Activated CD8-positive, alpha-beta T cell treated with anti-CD3 and anti-CD28 coated beads for 36 hours (primary cell): ENCODE results near the gene MBD6. TPM values are rescaled to one million over a fixed set of nuclear protein-coding genes. Genes with fewer than 3 reads are reported as not detected.
A peak's percentile ranks its signal among the peaks of the same experiment; 100 is the strongest.

Source experiments
- ATAC-seq: fragments of 200-7000 bp; cut with Tn5 transposase; one replicate; pipeline ENCODE4 v1.10.0; 2021; ENCODE audit warnings: mild to moderate bottlenecking, moderate library complexity
- CTCF ChIA-PET: fragments of 350-600 bp; sonication (Branson Sonifier 250); formaldehyde crosslinking; loops from one replicate; lab custom pipeline; 2021; ENCODE audit warnings: antibody characterized with exemption; lab: Charles Lee
- POLR2A ChIA-PET: fragments of 350-600 bp; sonication (Branson Sonifier 250); formaldehyde crosslinking; loops from one replicate; lab custom pipeline; 2021; ENCODE audit warnings: antibody characterized with exemption; lab: Charles Lee
- DNase-seq: peaks from one replicate; pipeline ENCODE4 v3.0.0-alpha.2; 2020
- H3K27ac Mint-ChIP-seq: one replicate; pipeline ENCODE4 v1.8.0; 2021; ENCODE audit warnings: mild to moderate bottlenecking, mixed read lengths
- H3K27me3 Mint-ChIP-seq: one replicate; pipeline ENCODE4 v1.8.0; 2021; ENCODE audit warnings: mixed read lengths
- H3K36me3 Mint-ChIP-seq: one replicate; pipeline ENCODE4 v1.8.0; 2021; ENCODE audit warnings: low read depth, mixed read lengths
- H3K4me1 Mint-ChIP-seq: one replicate; pipeline ENCODE4 v1.8.0; 2021; ENCODE audit warnings: low read depth, mixed read lengths
- H3K4me3 Mint-ChIP-seq: one replicate; pipeline ENCODE4 v1.8.0; 2021; ENCODE audit warnings: mild to moderate bottlenecking, moderate library complexity, mixed read lengths
- H3K9me3 Mint-ChIP-seq: one replicate; pipeline ENCODE4 v1.8.0; 2021; ENCODE audit warnings: mixed read lengths
- CTCF ChIP-seq: fragments of 200-600 bp; IDR thresholded peaks from one replicate; pipeline ENCODE4 v1.8.0; 2022; ENCODE audit warnings: antibody characterized with exemption, mild to moderate bottlenecking
- intact Hi-C: fragments of 100-400 bp; cut with micrococcal nuclease; formaldehyde crosslinking; loops from one replicate; pipeline ENCODE4 v1.10.0; 2022
- total RNA-seq, 2 experiments: library from RNA; stranded (reverse); gene quantifications; one replicate each; pipeline ENCODE4 v1.2.3, GENCODE V29; 2021

MBD6 gene
- total RNA-seq, 2 experiments from 2014 or later = 46.5 to 47.3 TPM

DNA sequence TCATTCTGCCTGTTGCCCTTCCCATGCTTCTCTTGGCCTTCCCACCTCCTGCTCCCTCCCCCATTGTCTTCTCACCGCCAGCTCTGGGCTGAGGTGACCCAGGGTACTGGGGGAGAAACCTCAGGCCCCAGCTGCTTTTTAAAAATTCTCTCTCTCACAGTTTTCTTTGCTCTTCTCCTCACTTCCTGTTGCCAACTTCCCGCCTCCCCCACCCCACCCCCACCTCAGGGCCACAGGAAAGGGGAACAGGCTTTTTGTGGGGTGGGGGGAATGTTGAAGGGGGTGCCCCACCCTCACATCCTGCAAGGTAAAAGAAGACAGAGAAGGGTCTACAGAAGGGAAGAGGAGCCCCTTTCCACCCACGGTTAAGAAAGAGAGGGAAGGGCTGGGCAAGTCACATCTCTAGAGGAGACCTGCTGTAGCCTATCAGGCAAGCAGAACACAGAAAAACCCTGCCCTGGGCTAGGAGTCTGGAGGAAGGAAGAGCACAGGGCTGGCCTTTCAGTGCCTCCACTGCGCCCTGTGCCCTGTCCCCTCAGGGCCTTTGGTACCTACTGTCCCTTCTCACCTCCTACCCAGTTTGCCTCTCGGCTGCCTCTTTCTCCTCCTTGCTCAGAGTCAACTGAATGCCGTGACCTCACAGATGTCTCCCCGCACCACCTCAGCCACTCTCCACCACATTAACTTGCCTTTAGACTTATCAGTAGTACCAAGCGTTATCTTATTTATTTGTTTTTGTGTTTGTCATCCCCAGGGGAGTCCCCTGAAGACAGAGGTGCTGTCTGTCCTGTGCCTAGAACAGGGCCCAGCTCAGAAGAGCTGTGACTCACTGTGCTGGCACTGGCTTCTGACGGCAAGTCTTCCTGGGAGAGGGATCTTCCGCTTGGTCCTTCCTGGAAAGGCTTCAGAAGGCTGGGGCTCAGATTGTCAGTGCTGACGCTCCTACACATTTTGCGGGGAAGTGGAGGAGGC lies 44.6 kb upstream of the MBD6 start:
- H3K4me3 Mint-ChIP-seq = peak overlapping the region; percentile 89

GRCh38 chr12:57479043-57479375 lies 43.6 kb upstream of the MBD6 start:
- Mint-ChIP-seq H3K9me3 (no peaks in the 10 kb centered on the region), H3K4me3 (peak overlapping the region; percentile 89), H3K27me3 (no peaks in the 10 kb centered on the region), H3K4me1 (peaks cover 54% of the 10 kb centered on the region), H3K36me3 (peaks cover 38% of the 10 kb centered on the region), H3K27ac (peak overlapping the region; percentile 99)
- DNase-seq (peak; percentile 41), ATAC-seq (no peak)
- intact Hi-C loops = loop anchor here (5.0 kb wide), 1 partner anchor 43 kb away; the partner anchor contains the start of genes DDIT3 and MBD6
- POLR2A ChIA-PET = interaction anchor here (0.7 to 4.6 kb wide), 7 partner anchors 10 to 40 kb away, joined by 3 to 50 read pairs (median 6); partner anchors contain the start of genes DDIT3, GLI1 and MARS1
- CTCF ChIA-PET = interaction anchor here (0.6 to 9.9 kb wide), 2 partner anchors 18 to 27 kb away, joined by 3 to 152 read pairs; partner anchors contain the start of gene GLI1
- TF ChIP-seq CTCF = no peak

More for the DNA sequence above, 44.6 kb upstream of the MBD6 start:
- no peak for TF ChIP-seq CTCF
- POLR2A ChIA-PET = interaction anchor here (0.8 to 4.6 kb wide), 11 partner anchors 9 to 41 kb away, joined by 3 to 50 read pairs (median 6); partner anchors contain the start of genes DDIT3 and GLI1
- H3K4me1 Mint-ChIP-seq = peaks cover 54% of the 10 kb centered on the region
- H3K36me3 Mint-ChIP-seq = peaks cover 44% of the 10 kb centered on the region
- intact Hi-C loops = loop anchor here (5.0 kb wide), 1 partner anchor 44 kb away; the partner anchor contains the start of genes DDIT3 and MBD6
- H3K9me3 Mint-ChIP-seq = no peaks in the 10 kb centered on the region
- peak overlapping the region; percentile 99 for H3K27ac Mint-ChIP-seq
- H3K27me3 Mint-ChIP-seq = no peaks in the 10 kb centered on the region
- CTCF ChIA-PET = interaction anchor here (0.6 to 9.9 kb wide), 9 partner anchors 9 to 61 kb away, joined by 3 to 152 read pairs (median 5); partner anchors contain the start of genes DDIT3, GLI1 and INHBE
- ATAC-seq (peak; percentile 51), DNase-seq (peak; percentile 68)

GRCh38 chr12:57479376-57480115 lies 43.1 kb upstream of the MBD6 start, which contains the start of gene ARHGAP9:
Gene ARHGAP9 (minus strand): TSS chr12:57479866. CDS start chr12:57479406, 460 bp downstream.
- intact Hi-C loops = loop anchor here (5.0 kb wide), 1 partner anchor 43 kb away; the partner anchor contains the start of genes DDIT3 and MBD6
- Mint-ChIP-seq H3K4me1 (peaks cover 49% of the 10 kb centered on the region), H3K27me3 (no peaks in the 10 kb centered on the region), H3K27ac (peak within 1 kb of the TSS; percentile 99), H3K36me3 (peaks cover 33% of the 10 kb centered on the region), H3K4me3 (peak within 1 kb of the TSS; percentile 89), H3K9me3 (no peaks in the 10 kb centered on the region)
- POLR2A ChIA-PET = interaction anchor here (0.7 to 4.6 kb wide), 13 partner anchors 8 to 47 kb away, joined by 3 to 50 read pairs (median 5); partner anchors contain the start of genes DDIT3, GLI1, INHBE and MARS1
- DNase-seq (peak; percentile 83), ATAC-seq (peak; percentile 50)
- CTCF ChIA-PET = interaction anchor here (0.8 to 9.9 kb wide), 5 partner anchors 12 to 41 kb away, joined by 3 to 152 read pairs (median 4); partner anchors contain the start of genes DDIT3, GLI1 and INHBE
- TF ChIP-seq CTCF = no peak

DNA sequence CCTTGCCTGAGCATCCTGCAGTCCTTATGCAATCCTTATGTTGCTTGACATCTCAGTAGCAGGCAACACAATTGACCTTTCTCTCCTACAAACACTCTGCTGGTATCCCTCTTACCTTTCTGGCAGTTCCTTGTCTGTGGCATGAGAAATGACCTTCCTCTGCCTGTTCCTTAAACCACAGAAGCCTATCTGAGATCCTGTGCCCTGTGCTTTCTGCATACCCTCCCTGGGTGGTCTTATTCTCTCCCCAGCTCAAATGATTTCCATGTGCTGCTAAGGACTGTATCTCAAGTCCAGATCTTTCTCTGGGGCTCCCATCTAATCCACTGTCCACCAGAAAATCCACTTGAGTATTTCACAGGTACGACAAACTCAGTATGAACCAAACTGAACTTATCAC lies 41.0 kb upstream of the MBD6 start:
- Mint-ChIP-seq H3K4me3 (no peak overlapping the region), H3K9me3 (no peaks in the 10 kb centered on the region), H3K36me3 (peaks cover 18% of the 10 kb centered on the region), H3K4me1 (peaks cover 44% of the 10 kb centered on the region), H3K27me3 (no peaks in the 10 kb centered on the region), H3K27ac (peak overlapping the region; percentile 99)
- no peak for TF ChIP-seq CTCF
- DNase-seq (no peak), ATAC-seq (no peak)
- ChIA-PET CTCF (interaction anchor here (1.6 to 9.9 kb wide), 3 partner anchors 16 to 26 kb away, joined by 5 to 152 read pairs (median 10); partner anchors contain the start of gene GLI1), POLR2A (interaction anchor here (1.3 kb wide), 1 partner anchor 38 kb away, joined by 3 read pairs; no protein-coding TSS in a partner anchor)
- intact Hi-C loops = no loop called here
